OCI-LY3 (cell line): ENCODE data around the gene BEX3.

Experiments
- H2AFZ ChIP-seq: fragments of 200-600, 300-600 bp; shearing (Covaris generic); 2 replicates; pipeline ENCODE4 v1.6.0; 2014; ENCODE audit warnings: antibody characterized with exemption, low read depth, low read length
- H3K27ac ChIP-seq: fragments of 200-600, 300-600 bp; sonication (generic); 2 replicates; pipeline ENCODE4 v1.5.1; 2014; ENCODE audit warnings: mild to moderate bottlenecking, low read length, moderate library complexity, mixed read lengths
- H3K27me3 ChIP-seq: fragments of 200-600, 300-600 bp; sonication (generic); 2 replicates; pipeline ENCODE4 v1.6.1; 2014; ENCODE audit warnings: low read depth, low read length, mixed read lengths
- H3K36me3 ChIP-seq: fragments of 200-600, 300-600 bp; sonication (generic); replicated peaks from 2 replicates; pipeline ENCODE3; 2014; ENCODE audit warnings: low read depth, low read length, mixed read lengths
- H3K4me1 ChIP-seq: fragments of 300-600, 200-600 bp; sonication (generic); 2 replicates; pipeline ENCODE4 v1.6.1; 2014; ENCODE audit warnings: low read length, mixed read lengths
- H3K4me2 ChIP-seq: fragments of 200-600, 300-600 bp; sonication (generic); 2 replicates; pipeline ENCODE4 v1.6.1; 2014; ENCODE audit warnings: low read length, mixed read lengths
- H3K4me3 ChIP-seq: fragments of 300-600, 200-600 bp; sonication (generic); 2 replicates; pipeline ENCODE4 v1.5.1; 2014; ENCODE audit warnings: antibody characterized with exemption, mild to moderate bottlenecking, low read length, moderate library complexity
- H3K79me2 ChIP-seq: fragments of 300-600, 200-600 bp; shearing (Covaris generic); 2 replicates; pipeline ENCODE4 v1.6.1; 2014; ENCODE audit warnings: mild to moderate bottlenecking, low read length, mixed read lengths
- H3K9ac ChIP-seq: fragments of 300-600, 200-600 bp; shearing (Covaris generic); 2 replicates; pipeline ENCODE4 v1.6.0; 2014; ENCODE audit warnings: mild to moderate bottlenecking, low read length, moderate library complexity
- H3K9me3 ChIP-seq: fragments of 200-600, 300-600 bp; shearing (Covaris generic); 2 replicates; pipeline ENCODE4 v1.6.1; 2014; ENCODE audit warnings: low read length, mixed read lengths; ENCODE audit not compliant: insufficient read depth
- H4K20me1 ChIP-seq: fragments of 200-600, 300-600 bp; sonication (generic); 2 replicates; pipeline ENCODE4 v1.6.1; 2016; ENCODE audit warnings: low read length, mixed read lengths; ENCODE audit not compliant: insufficient read depth
- EZH2phosphoT487 ChIP-seq: fragments of 200-600 bp; shearing (Covaris generic); IDR thresholded peaks from 2 replicates; pipeline ENCODE4 v1.6.1; 2018; ENCODE audit warnings: antibody characterized with exemption, mixed run types, low read depth
- TF ChIP-seq, protein P1 (sequence below): fragments of 200-600, 300-600 bp; sonication (generic); IDR thresholded peaks from 2 replicates; pipeline ENCODE4 v1.5.1; 2014; ENCODE audit warnings: antibody characterized with exemption, low read length, low read depth

The BEX3 gene

DNA sequence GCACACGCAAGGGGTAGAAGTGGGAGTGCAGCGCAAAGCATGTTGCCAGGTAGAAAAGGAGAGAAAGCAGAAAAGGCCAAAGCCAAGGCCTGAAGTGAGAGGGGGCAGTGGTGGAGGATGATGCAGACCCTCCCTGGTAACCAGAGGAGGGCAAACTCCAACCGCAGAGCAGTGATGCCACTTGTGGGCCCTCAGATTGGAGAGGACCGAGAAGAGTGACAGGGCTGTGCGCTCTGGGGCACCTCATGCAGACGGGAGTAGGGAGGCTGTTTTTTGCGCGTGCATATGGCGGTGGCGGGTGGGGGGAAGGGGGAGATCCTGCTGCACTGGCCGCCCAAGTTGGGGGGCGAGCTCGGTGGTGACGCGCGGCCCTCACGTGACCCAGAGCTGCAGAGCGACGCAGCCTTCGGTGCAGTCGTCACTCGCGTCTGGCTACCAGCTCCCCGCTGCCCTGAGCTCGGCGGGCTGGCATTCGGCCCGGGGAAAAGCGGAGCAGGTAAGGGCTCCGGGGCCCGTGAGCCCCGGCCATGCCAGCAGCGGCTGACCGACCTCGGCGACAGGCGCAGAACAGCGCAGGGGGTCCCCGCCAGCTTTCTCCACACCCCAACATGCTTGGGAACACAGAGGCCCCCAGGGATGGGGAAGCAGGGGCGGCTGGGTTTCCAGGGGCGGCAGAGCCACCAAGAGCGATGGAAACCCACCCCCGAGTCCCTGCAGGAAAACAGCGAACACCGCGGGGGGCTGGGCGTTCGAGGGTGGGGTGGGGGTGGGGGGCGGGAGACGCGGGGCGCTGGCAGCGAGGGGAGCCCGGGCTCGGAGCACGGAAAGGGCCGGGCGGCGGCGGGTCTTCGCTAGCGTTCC lies at the start of gene BEX3:
Gene BEX3, plus strand, starts transcription at position 421 of the 861 bp plus-strand sequence. CDS start 984 bp downstream, outside the sequence.
- no peaks in the 10 kb centered on the region for H4K20me1 ChIP-seq
- no peaks in the 10 kb centered on the region for H3K9me3 ChIP-seq
- H3K9ac ChIP-seq, result peak within 1 kb of the TSS; percentile 81
- H3K4me2 ChIP-seq, result peak within 1 kb of the TSS; percentile 90
- H3K4me1 ChIP-seq, result peaks cover 5% of the 10 kb centered on the region
- H3K79me2 ChIP-seq, result peaks cover 13% of the 10 kb centered on the region
- no peaks in the 10 kb centered on the region for H3K27me3 ChIP-seq
- peaks cover 8% of the 10 kb centered on the region for H3K36me3 ChIP-seq
- peak within 1 kb of the TSS; percentile 84 for H3K4me3 ChIP-seq
- peak within 1 kb of the TSS; percentile 98 for H2AFZ ChIP-seq
- TF ChIP-seq, protein P1, sequence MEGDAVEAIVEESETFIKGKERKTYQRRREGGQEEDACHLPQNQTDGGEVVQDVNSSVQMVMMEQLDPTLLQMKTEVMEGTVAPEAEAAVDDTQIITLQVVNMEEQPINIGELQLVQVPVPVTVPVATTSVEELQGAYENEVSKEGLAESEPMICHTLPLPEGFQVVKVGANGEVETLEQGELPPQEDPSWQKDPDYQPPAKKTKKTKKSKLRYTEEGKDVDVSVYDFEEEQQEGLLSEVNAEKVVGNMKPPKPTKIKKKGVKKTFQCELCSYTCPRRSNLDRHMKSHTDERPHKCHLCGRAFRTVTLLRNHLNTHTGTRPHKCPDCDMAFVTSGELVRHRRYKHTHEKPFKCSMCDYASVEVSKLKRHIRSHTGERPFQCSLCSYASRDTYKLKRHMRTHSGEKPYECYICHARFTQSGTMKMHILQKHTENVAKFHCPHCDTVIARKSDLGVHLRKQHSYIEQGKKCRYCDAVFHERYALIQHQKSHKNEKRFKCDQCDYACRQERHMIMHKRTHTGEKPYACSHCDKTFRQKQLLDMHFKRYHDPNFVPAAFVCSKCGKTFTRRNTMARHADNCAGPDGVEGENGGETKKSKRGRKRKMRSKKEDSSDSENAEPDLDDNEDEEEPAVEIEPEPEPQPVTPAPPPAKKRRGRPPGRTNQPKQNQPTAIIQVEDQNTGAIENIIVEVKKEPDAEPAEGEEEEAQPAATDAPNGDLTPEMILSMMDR, result no peak
- no peak for TF ChIP-seq EZH2phosphoT487
- H3K27ac ChIP-seq, result peak within 1 kb of the TSS; percentile 45

- H2AFZ ChIP-seq, result no peak within 1 kb of the TSS
- H3K36me3 ChIP-seq, result no peaks in the 10 kb centered on the region
- H4K20me1 ChIP-seq, result no peaks in the 10 kb centered on the region
- no peaks in the 10 kb centered on the region for H3K4me1 ChIP-seq
- no peak within 1 kb of the TSS for H3K9ac ChIP-seq
- no peaks in the 10 kb centered on the region for H3K27me3 ChIP-seq
- H3K4me2 ChIP-seq, result no peak within 1 kb of the TSS
- no peak within 1 kb of the TSS for H3K27ac ChIP-seq
- no peak within 1 kb of the TSS for H3K4me3 ChIP-seq
- no peaks in the 10 kb centered on the region for H3K79me2 ChIP-seq
- H3K9me3 ChIP-seq, result no peaks in the 10 kb centered on the region
- TF ChIP-seq, protein P1, result no peak
- no peak for TF ChIP-seq EZH2phosphoT487
These were observed 46.3 kb upstream of the BEX3 start, which contains the start of gene TCEAL7 for GRCh38 chrX:103329991-103330390. Gene TCEAL7, plus strand, starts transcription at chrX:103330239. Its CDS starts 1,165 bp downstream, at chrX:103331404.

- H3K9ac ChIP-seq, result no peak overlapping the region
- TF ChIP-seq EZH2phosphoT487, result no peak
- TF ChIP-seq, protein P1, result no peak
- no peaks in the 10 kb centered on the region for H4K20me1 ChIP-seq
- no peaks in the 10 kb centered on the region for H3K36me3 ChIP-seq
- no peak overlapping the region for H3K4me3 ChIP-seq
- H3K79me2 ChIP-seq, result no peaks in the 10 kb centered on the region
- no peaks in the 10 kb centered on the region for H3K27me3 ChIP-seq
- no peaks in the 10 kb centered on the region for H3K9me3 ChIP-seq
- no peak overlapping the region for H3K4me2 ChIP-seq
- no peaks in the 10 kb centered on the region for H3K4me1 ChIP-seq
- H3K27ac ChIP-seq, result no peak overlapping the region
- no peak overlapping the region for H2AFZ ChIP-seq
These were observed 45.6 kb upstream of the BEX3 start for GRCh38 chrX:103330681-103331288.

DNA sequence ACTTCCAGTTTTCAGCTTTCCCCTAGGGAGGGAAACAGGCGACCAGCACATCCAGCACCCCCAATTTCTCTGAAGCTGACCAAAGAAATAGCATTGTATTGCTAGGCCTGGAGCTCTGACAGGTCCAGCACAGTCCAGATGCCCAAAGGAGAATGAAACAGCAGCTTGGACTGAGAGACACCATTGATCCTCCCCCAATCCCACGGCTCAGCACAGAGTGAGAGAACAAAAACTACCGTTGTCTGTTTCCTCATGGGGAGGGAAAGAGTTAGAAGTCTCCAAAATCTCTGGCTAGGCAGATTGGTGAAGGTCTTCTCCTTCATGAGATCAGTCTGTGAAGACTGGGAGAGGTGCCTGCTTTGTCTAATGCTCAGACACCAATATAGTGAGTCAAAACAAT lies 37.7 kb upstream of the BEX3 start:
- Histone ChIP-seq H4K20me1 (no peaks in the 10 kb centered on the region), H3K27ac (no peak overlapping the region), H3K4me3 (no peak overlapping the region), H3K27me3 (peaks cover 7% of the 10 kb centered on the region), H3K9me3 (no peaks in the 10 kb centered on the region), H2AFZ (no peak overlapping the region), H3K36me3 (no peaks in the 10 kb centered on the region), H3K4me2 (no peak overlapping the region), H3K9ac (no peak overlapping the region), H3K4me1 (no peaks in the 10 kb centered on the region), H3K79me2 (no peaks in the 10 kb centered on the region)
- TF ChIP-seq EZH2phosphoT487, result no peak
- TF ChIP-seq, protein P1, result no peak
